GM12872 (cell line): ENCODE data around the gene PLEKHA5.

Experiments
- CTCF ChIP-seq: IDR thresholded peaks from 3 replicates; pipeline ENCODE4 v1.5.1; 2011; ENCODE audit warnings: low read depth, mild to moderate bottlenecking, low read length, moderate library complexity; ENCODE audit not compliant: insufficient read depth

Gene PLEKHA5

GRCh38 chr12:19301223-19301622 is 171.7 kb downstream of the PLEKHA5 start:
- no peak for TF ChIP-seq CTCF

GRCh38 chr12:19301688-19302087 is 172.2 kb downstream of the PLEKHA5 start:
- TF ChIP-seq CTCF, result no peak

DNA sequence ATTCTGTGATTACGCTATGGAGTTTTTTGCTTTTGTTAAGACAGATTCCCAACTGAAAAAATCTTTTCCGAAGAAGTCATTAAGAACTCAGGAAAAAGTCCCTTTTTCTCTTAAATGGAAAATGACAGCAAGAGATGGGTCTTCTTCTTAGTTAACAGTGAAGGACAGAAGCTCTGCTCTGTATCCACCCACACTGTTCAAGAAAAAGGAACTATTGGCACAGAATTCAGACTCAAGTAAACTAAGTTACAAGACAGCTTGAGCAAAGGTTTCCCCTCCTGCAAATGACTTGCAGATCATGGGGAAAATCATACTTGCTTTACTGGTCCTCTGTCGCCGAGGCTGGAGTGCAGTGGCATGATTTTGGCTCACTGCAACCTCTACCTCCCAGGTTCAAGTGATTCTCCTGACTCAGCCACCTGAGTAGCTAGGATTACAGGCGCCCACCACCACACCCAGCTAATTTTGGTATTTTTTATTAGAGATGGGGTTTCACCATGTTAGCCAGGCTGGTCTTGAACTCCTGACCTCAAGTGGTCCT is 172.6 kb downstream of the PLEKHA5 start:
- no peak for TF ChIP-seq CTCF

DNA sequence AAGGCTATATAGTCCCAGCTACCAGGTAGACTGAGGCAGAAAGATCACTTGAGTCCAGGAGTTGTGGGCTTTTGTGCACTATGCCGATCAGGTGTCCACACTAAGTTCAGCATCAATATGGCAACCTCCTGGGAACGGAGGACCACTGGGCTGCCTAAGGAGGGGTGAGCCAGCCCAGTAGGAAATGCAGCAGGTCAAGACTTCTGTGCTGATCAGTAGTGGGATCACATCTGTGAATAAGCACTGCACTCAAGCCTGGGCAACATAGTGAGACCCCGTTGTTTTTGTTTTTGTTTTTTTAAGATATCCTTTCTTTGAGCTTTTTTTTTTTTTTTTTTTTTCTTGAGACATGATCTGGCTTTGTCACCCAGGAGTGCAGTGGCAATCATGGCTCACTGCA is 174.0 kb downstream of the PLEKHA5 start:
- no peak for TF ChIP-seq CTCF

GRCh38 chr12:19304149-19304750 is 174.7 kb downstream of the PLEKHA5 start:
- TF ChIP-seq CTCF, result no peak

- TF ChIP-seq CTCF, result no peak
Observed at GRCh38 chr12:19306366-19306765, 176.8 kb downstream of the PLEKHA5 start.

- TF ChIP-seq CTCF, result no peak
Observed at GRCh38 chr12:19307451-19307850, 177.9 kb downstream of the PLEKHA5 start.
